22Rv1 (cell line): ENCODE results near the gene FILIP1L.
"Not testable (repeated sequence)": the region's sequence is repeated elsewhere in the genome, so short reads cannot be mapped to it uniquely, and the experiment has no call there.

Source experiments
- H3K27ac ChIP-seq: fragments of 450-650 bp; 2 replicates; pipeline ENCODE4 v1.5.1; 2017
- CTCF ChIP-seq: fragments of 450-650 bp; IDR thresholded peaks from 2 replicates; pipeline ENCODE4 v1.5.1; 2017; ENCODE audit warnings: mild to moderate bottlenecking
- ZFX ChIP-seq: fragments of 450-650 bp; IDR thresholded peaks from 2 replicates; pipeline ENCODE4 v1.6.1; 2017; ENCODE audit warnings: antibody characterized with exemption, borderline replicate concordance

Gene FILIP1L

GRCh38 chr3:100098784-100099070, 15.6 kb downstream of the FILIP1L start:
- H3K27ac ChIP-seq = no peak overlapping the region
- no peak for TF ChIP-seq CTCF

- TF ChIP-seq CTCF (no peak), ZFX (no peak)
- no peak overlapping the region for H3K27ac ChIP-seq
Observed at GRCh38 chr3:100097919-100098783, 16.1 kb downstream of the FILIP1L start.

GRCh38 chr3:100096866-100097265, 17.4 kb downstream of the FILIP1L start:
- H3K27ac ChIP-seq = no peak overlapping the region
- TF ChIP-seq ZFX (no peak), CTCF (no peak)

GRCh38 chr3:100096286-100096685, 18.0 kb downstream of the FILIP1L start:
- not testable (repeated sequence) for H3K27ac ChIP-seq

GRCh38 chr3:100093831-100094230, 20.5 kb downstream of the FILIP1L start:
- H3K27ac ChIP-seq = no peak overlapping the region
- TF ChIP-seq ZFX (no peak), CTCF (no peak)

- H3K27ac ChIP-seq = no peak overlapping the region
- TF ChIP-seq ZFX (no peak), CTCF (no peak)
Observed at GRCh38 chr3:100090669-100091005, 23.7 kb downstream of the FILIP1L start.

- H3K27ac ChIP-seq = no peak overlapping the region
- TF ChIP-seq ZFX (no peak), CTCF (peak; percentile 31)
Observed at GRCh38 chr3:100089812-100090668, 24.3 kb downstream of the FILIP1L start.
